HL-60 (cell line): Measurements from ENCODE around the gene GJA5.

Experiments
- DNase-seq, 2 experiments: peaks; one replicate each; pipeline ENCODE4 v3.0.0-alpha.2; 2010 to 2020; ENCODE audit warnings: low read depth in 1 of 2, low spot score in 1 of 2
- H3K27ac ChIP-seq: fragments of 250-450 bp; sonication (Bioruptor Pico); replicated peaks from 2 replicates; pipeline ENCODE4 v1.5.1; 2020; ENCODE audit warnings: mild to moderate bottlenecking, moderate library complexity
- H3K27me3 ChIP-seq: fragments of 250-450 bp; sonication (Bioruptor Pico); 2 replicates; pipeline ENCODE4 v1.5.1; 2021; ENCODE audit warnings: mild to moderate bottlenecking, moderate library complexity; ENCODE audit not compliant: insufficient read depth, poor library complexity, severe bottlenecking
- H3K4me3 ChIP-seq: replicated peaks from 2 replicates; pipeline ENCODE4 v1.5.1; 2011; ENCODE audit warnings: mild to moderate bottlenecking, control low read depth, low read length; ENCODE audit not compliant: insufficient read depth
- CTCF ChIP-seq: IDR thresholded peaks from one replicate; pipeline ENCODE4 v1.5.1; 2011; ENCODE audit warnings: low read length, control low read depth, inconsistent platforms; ENCODE audit not compliant: insufficient read depth
- GABPA ChIP-seq: IDR thresholded peaks from 2 replicates; pipeline ENCODE4 v1.6.1; 2012; ENCODE audit warnings: low read depth
- POLR2AphosphoS5 ChIP-seq: IDR thresholded peaks from 2 replicates; pipeline ENCODE4 v1.6.1; 2012; ENCODE audit warnings: low read depth
- REST ChIP-seq: IDR thresholded peaks from 2 replicates; pipeline ENCODE4 v1.6.1; 2012; ENCODE audit warnings: low read depth; ENCODE audit not compliant: insufficient replicate concordance
- SPI1 ChIP-seq: IDR thresholded peaks from 2 replicates; pipeline ENCODE4 v1.6.1; 2012; ENCODE audit warnings: low read depth, mild to moderate bottlenecking, borderline replicate concordance

GJA5 gene

DNA sequence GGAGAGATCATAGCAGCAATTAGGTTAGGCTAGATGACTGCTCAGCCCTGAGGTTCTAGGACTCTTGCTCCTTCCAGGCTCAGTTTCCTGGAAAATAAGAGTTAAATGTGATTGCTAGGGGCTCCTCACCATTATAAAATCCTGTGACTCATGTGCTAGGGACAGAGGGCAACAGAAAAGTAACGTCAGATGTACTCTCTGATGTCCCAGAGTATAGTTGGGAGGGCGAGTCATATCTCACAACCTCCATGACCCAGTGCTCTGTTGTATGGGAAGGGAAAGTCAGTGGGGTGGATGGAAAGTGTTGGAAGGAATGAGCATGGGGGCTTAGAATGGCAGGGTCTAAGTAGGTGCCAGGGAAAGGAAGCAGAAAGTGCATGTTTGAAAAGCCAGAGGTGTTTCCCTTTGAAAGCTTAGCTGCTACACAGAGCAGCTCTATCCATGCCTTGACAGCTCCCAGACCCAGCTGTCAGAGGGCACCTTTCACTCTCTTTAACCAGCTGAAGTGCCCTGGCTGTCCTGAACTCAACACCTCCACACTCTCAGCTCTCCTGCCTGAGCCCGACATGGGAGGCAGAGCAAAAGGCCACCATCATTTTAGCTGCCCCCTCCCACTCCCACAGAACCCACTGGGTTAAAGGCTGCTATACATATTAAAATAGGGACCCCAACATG, 11.6 kb downstream of the GJA5 start:
- DNase-seq = no peak
- no peaks in the 10 kb centered on the region for H3K27me3 ChIP-seq
- TF ChIP-seq CTCF (no peak), SPI1 (no peak), POLR2AphosphoS5 (no peak), GABPA (no peak), REST (no peak)
- H3K27ac ChIP-seq = no peak overlapping the region
- no peak overlapping the region for H3K4me3 ChIP-seq

DNA sequence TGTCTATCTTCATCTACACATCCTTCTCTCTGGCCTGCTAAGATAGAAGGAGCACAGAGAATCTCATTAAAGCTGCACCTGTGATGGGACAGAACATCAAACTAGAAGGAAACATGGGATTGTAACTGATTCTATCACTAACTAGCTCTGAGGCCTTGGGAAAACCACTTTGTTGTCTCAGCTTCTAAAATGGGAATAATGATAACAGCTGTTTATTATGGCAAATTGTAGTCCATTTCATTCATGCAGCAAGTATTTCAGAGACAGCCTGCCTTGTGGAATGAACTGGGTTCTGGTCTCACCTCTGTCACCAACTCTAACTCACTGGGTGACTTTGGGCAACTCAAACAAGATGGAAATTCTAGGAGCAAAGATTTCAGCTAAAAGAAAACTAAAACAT, 12.4 kb downstream of the GJA5 start:
- no peak overlapping the region for H3K4me3 ChIP-seq
- no peak for TF ChIP-seq GABPA
- no peak for TF ChIP-seq REST
- no peak for TF ChIP-seq POLR2AphosphoS5
- TF ChIP-seq SPI1 = no peak
- no peak for TF ChIP-seq CTCF

GRCh38 chr1:147745271-147745670, 15.1 kb downstream of the GJA5 start:
- DNase-seq = no peak
- H3K4me3 ChIP-seq = no peak overlapping the region
- TF ChIP-seq GABPA (no peak), REST (no peak), POLR2AphosphoS5 (no peak), CTCF (no peak), SPI1 (no peak)
- no peak overlapping the region for H3K27ac ChIP-seq
- H3K27me3 ChIP-seq = no peaks in the 10 kb centered on the region

More for the DNA sequence above, 12.4 kb downstream of the GJA5 start:
- DNase-seq = no peak
- no peak overlapping the region for H3K27ac ChIP-seq
- H3K27me3 ChIP-seq = no peaks in the 10 kb centered on the region
